Activated T-helper 2 cell treated with anti-CD3 and anti-CD28 coated beads, Interferon-gamma antibody, Interleukin-2, Interleukin-4, amounts not matched to agents 10 μg/mL and 5 μg/mL and 100 μg/mL, durations not matched to agents 14 hours and 24 hours and 36 hours (primary cell): ENCODE results near the gene DCTPP1. TPM values are rescaled to one million over a fixed set of nuclear protein-coding genes. Genes with fewer than 3 reads are reported as not detected.

Experiments used
- DNase-seq: peaks from one replicate; pipeline ENCODE4 v3.0.0; 2021; ENCODE audit warnings: low spot score
- H3K27ac Mint-ChIP-seq: one replicate; pipeline ENCODE4 v1.8.0; 2021; ENCODE audit warnings: mixed read lengths
- H3K27me3 Mint-ChIP-seq: one replicate; pipeline ENCODE4 v1.8.0; 2021; ENCODE audit warnings: low read depth, mixed read lengths
- H3K36me3 Mint-ChIP-seq: one replicate; pipeline ENCODE4 v1.8.0; 2021; ENCODE audit warnings: low read depth, mixed read lengths
- H3K4me1 Mint-ChIP-seq: one replicate; pipeline ENCODE4 v1.8.0; 2021; ENCODE audit warnings: low read depth, mixed read lengths
- H3K4me3 Mint-ChIP-seq: one replicate; pipeline ENCODE4 v1.8.0; 2021; ENCODE audit warnings: low read depth, mild to moderate bottlenecking, moderate library complexity, mixed read lengths
- H3K9me3 Mint-ChIP-seq: one replicate; pipeline ENCODE4 v1.8.0; 2021; ENCODE audit warnings: mixed read lengths
- intact Hi-C: fragments of 100-400 bp; cut with micrococcal nuclease; formaldehyde crosslinking; loops from one replicate; pipeline ENCODE4 v1.15.1; 2023
- total RNA-seq: library from RNA; stranded (reverse); gene quantifications from 2 replicates; pipeline ENCODE4 v1.2.3, GENCODE V29; 2022

Gene DCTPP1
- total RNA-seq, 1 donor from 2014 or later: 127 TPM

GRCh38 chr16:30381291-30382041 lies 48.4 kb downstream of the DCTPP1 start:
- peaks cover 33% of the 10 kb centered on the region for H3K36me3 Mint-ChIP-seq
- intact Hi-C loops: loop anchor here (1.0 kb wide), 1 partner anchor 14 kb away; the partner anchor contains the start of gene ZNF48
- peaks cover 41% of the 10 kb centered on the region for H3K4me1 Mint-ChIP-seq
- H3K27me3 Mint-ChIP-seq: no peaks in the 10 kb centered on the region
- peak overlapping the region; percentile 81 for H3K4me3 Mint-ChIP-seq
- H3K27ac Mint-ChIP-seq: peak overlapping the region; percentile 97
- no peaks in the 10 kb centered on the region for H3K9me3 Mint-ChIP-seq
- DNase-seq: no peak

GRCh38 chr16:30380803-30381208 lies 49.0 kb downstream of the DCTPP1 start:
- H3K4me1 Mint-ChIP-seq: peaks cover 41% of the 10 kb centered on the region
- H3K36me3 Mint-ChIP-seq: peaks cover 33% of the 10 kb centered on the region
- H3K27me3 Mint-ChIP-seq: no peaks in the 10 kb centered on the region
- H3K4me3 Mint-ChIP-seq: peak overlapping the region; percentile 81
- intact Hi-C loops: no loop called here
- no peaks in the 10 kb centered on the region for H3K9me3 Mint-ChIP-seq
- DNase-seq: no peak
- peak overlapping the region; percentile 97 for H3K27ac Mint-ChIP-seq

- intact Hi-C loops: no loop called here
- Mint-ChIP-seq H3K9me3 (no peaks in the 10 kb centered on the region), H3K27ac (peak overlapping the region; percentile 97), H3K4me3 (peak overlapping the region; percentile 81), H3K36me3 (peaks cover 33% of the 10 kb centered on the region), H3K27me3 (no peaks in the 10 kb centered on the region), H3K4me1 (peaks cover 41% of the 10 kb centered on the region)
- no peak for DNase-seq
Measured at GRCh38 chr16:30380072-30380802, 49.6 kb downstream of the DCTPP1 start.

- peak overlapping the region; percentile 99 for H3K27ac Mint-ChIP-seq
- peaks cover 41% of the 10 kb centered on the region for H3K4me1 Mint-ChIP-seq
- peak overlapping the region; percentile 81 for H3K4me3 Mint-ChIP-seq
- no peak for DNase-seq
- no peaks in the 10 kb centered on the region for H3K9me3 Mint-ChIP-seq
- H3K27me3 Mint-ChIP-seq: no peaks in the 10 kb centered on the region
- intact Hi-C loops: loop anchor here (2.0 to 10.0 kb wide), 4 partner anchors 28 to 574 kb away; partner anchors contain the start of genes FBRS, ITGAL, MAZ and ZNF771
- peaks cover 33% of the 10 kb centered on the region for H3K36me3 Mint-ChIP-seq
Measured at GRCh38 chr16:30379158-30379783, 50.6 kb downstream of the DCTPP1 start.

- H3K4me1 Mint-ChIP-seq: peaks cover 37% of the 10 kb centered on the region
- intact Hi-C loops: loop anchor here (1.0 to 10.0 kb wide), 5 partner anchors 8 to 574 kb away; partner anchors contain the start of genes FBRS, ITGAL, MAZ and TBC1D10B
- H3K27me3 Mint-ChIP-seq: no peaks in the 10 kb centered on the region
- peaks cover 33% of the 10 kb centered on the region for H3K36me3 Mint-ChIP-seq
- H3K4me3 Mint-ChIP-seq: peak overlapping the region; percentile 81
- H3K27ac Mint-ChIP-seq: peak overlapping the region; percentile 99
- no peaks in the 10 kb centered on the region for H3K9me3 Mint-ChIP-seq
- DNase-seq: peak; percentile 97
Measured at GRCh38 chr16:30378236-30379157, 51.3 kb downstream of the DCTPP1 start.

- H3K4me1 Mint-ChIP-seq: peaks cover 36% of the 10 kb centered on the region
- no peaks in the 10 kb centered on the region for H3K27me3 Mint-ChIP-seq
- peaks cover 33% of the 10 kb centered on the region for H3K36me3 Mint-ChIP-seq
Measured at GRCh38 chr16:30377812-30378235, 52.0 kb downstream of the DCTPP1 start.

GRCh38 chr16:30377050-30377811 lies 52.6 kb downstream of the DCTPP1 start:
- intact Hi-C loops: loop anchor here (5.0 to 10.0 kb wide), 2 partner anchors 95 to 572 kb away; partner anchors contain the start of genes ITGAL and MAZ
- no peaks in the 10 kb centered on the region for H3K9me3 Mint-ChIP-seq
- H3K36me3 Mint-ChIP-seq: peaks cover 29% of the 10 kb centered on the region
- peak overlapping the region; percentile 99 for H3K27ac Mint-ChIP-seq
- peaks cover 33% of the 10 kb centered on the region for H3K4me1 Mint-ChIP-seq
- H3K27me3 Mint-ChIP-seq: no peaks in the 10 kb centered on the region
- DNase-seq: no peak
- peak overlapping the region; percentile 81 for H3K4me3 Mint-ChIP-seq

More at GRCh38 chr16:30377812-30378235, 52.0 kb downstream of the DCTPP1 start:
- Mint-ChIP-seq H3K27ac (peak overlapping the region; percentile 99), H3K4me3 (peak overlapping the region; percentile 81), H3K9me3 (no peaks in the 10 kb centered on the region)
- peak; percentile 81 for DNase-seq
- intact Hi-C loops: loop anchor here (1.0 to 10.0 kb wide), 5 partner anchors 8 to 573 kb away; partner anchors contain the start of genes FBRS, ITGAL, MAZ and TBC1D10B

- DNase-seq: no peak
- intact Hi-C loops: loop anchor here (5.0 to 10.0 kb wide), 2 partner anchors 96 to 572 kb away; partner anchors contain the start of genes ITGAL and MAZ
- peaks cover 35% of the 10 kb centered on the region for H3K4me1 Mint-ChIP-seq
- H3K36me3 Mint-ChIP-seq: peaks cover 26% of the 10 kb centered on the region
- H3K27ac Mint-ChIP-seq: peak overlapping the region; percentile 9
- H3K4me3 Mint-ChIP-seq: no peak overlapping the region
- H3K27me3 Mint-ChIP-seq: no peaks in the 10 kb centered on the region
- H3K9me3 Mint-ChIP-seq: no peaks in the 10 kb centered on the region
Measured at GRCh38 chr16:30376461-30376902, 53.3 kb downstream of the DCTPP1 start.

- DNase-seq: no peak
- Mint-ChIP-seq H3K4me3 (no peak overlapping the region), H3K27me3 (no peaks in the 10 kb centered on the region), H3K27ac (peak overlapping the region; percentile 9), H3K36me3 (peaks cover 19% of the 10 kb centered on the region), H3K9me3 (no peaks in the 10 kb centered on the region), H3K4me1 (peaks cover 36% of the 10 kb centered on the region)
- intact Hi-C loops: loop anchor here (5.0 to 10.0 kb wide), 2 partner anchors 96 to 571 kb away; partner anchors contain the start of genes ITGAL and MAZ
Measured at GRCh38 chr16:30375864-30376263, 54.0 kb downstream of the DCTPP1 start.

GRCh38 chr16:30374538-30374937 lies 55.3 kb downstream of the DCTPP1 start, which contains the start of gene MYL11:
TSS of gene MYL11 (plus strand) at chr16:30374802. CDS start at chr16:30374858, 56 bp downstream.
- no peaks in the 10 kb centered on the region for H3K27me3 Mint-ChIP-seq
- no peaks in the 10 kb centered on the region for H3K9me3 Mint-ChIP-seq
- intact Hi-C loops: loop anchor here (5.0 to 10.0 kb wide), 2 partner anchors 153 to 570 kb away; partner anchors contain the start of genes MAZ and ZNF768
- no peak within 1 kb of the TSS for H3K4me3 Mint-ChIP-seq
- DNase-seq: no peak
- H3K4me1 Mint-ChIP-seq: peaks cover 27% of the 10 kb centered on the region
- no peak within 1 kb of the TSS for H3K27ac Mint-ChIP-seq
- peaks cover 10% of the 10 kb centered on the region for H3K36me3 Mint-ChIP-seq
